ENCODE measurements around the gene ZNF512.

DNA sequence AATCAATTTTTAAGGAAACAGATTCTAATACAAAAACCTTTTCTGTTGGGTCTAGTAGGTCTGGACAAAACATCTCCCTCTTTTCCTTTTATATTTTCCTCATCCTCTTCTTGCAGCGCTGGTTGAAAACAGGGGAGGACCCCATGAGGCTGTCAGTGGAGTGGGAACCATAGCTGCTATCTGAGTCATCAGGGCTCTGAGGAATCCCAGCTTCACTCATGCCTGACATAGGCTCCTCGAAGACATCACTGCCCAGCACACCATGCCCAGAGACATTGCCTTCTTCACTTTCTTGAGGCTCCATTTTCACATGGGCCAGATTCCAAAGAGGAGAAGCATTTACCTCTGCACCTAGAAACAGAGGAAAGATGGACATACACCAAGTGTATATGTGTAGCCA, 70.6 kb downstream of the ZNF512 start:
- no peak for TF ChIP-seq BHLHE40 (IDR thresholded peaks at IDR 0.05; ENCODE audit: low read length)
- no peak for TF ChIP-seq ZNF761 (CRISPR knock-in tag; conservative IDR thresholded peaks at IDR 0.05)
- TF ChIP-seq PHF20 (CRISPR knock-in tag; IDR thresholded peaks at IDR 0.05), result no peak
- no peak for TF ChIP-seq KDM5A (IDR thresholded peaks at IDR 0.05; ENCODE audit: borderline replicate concordance, low read length)
- TF ChIP-seq FOXA1 (IDR thresholded peaks at IDR 0.05), result no peak
- TF ChIP-seq FOXA1 (CRISPR knock-in tag; IDR thresholded peaks at IDR 0.05), result no peak
- TF ChIP-seq, protein P1, sequence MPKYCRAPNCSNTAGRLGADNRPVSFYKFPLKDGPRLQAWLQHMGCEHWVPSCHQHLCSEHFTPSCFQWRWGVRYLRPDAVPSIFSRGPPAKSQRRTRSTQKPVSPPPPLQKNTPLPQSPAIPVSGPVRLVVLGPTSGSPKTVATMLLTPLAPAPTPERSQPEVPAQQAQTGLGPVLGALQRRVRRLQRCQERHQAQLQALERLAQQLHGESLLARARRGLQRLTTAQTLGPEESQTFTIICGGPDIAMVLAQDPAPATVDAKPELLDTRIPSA (CRISPR knock-in tag; IDR thresholded peaks at IDR 0.05; ENCODE audit: borderline replicate concordance), result no peak
- no peak for TF ChIP-seq ZNF12 (CRISPR knock-in tag; IDR thresholded peaks at IDR 0.05)
- TF ChIP-seq, protein P2, sequence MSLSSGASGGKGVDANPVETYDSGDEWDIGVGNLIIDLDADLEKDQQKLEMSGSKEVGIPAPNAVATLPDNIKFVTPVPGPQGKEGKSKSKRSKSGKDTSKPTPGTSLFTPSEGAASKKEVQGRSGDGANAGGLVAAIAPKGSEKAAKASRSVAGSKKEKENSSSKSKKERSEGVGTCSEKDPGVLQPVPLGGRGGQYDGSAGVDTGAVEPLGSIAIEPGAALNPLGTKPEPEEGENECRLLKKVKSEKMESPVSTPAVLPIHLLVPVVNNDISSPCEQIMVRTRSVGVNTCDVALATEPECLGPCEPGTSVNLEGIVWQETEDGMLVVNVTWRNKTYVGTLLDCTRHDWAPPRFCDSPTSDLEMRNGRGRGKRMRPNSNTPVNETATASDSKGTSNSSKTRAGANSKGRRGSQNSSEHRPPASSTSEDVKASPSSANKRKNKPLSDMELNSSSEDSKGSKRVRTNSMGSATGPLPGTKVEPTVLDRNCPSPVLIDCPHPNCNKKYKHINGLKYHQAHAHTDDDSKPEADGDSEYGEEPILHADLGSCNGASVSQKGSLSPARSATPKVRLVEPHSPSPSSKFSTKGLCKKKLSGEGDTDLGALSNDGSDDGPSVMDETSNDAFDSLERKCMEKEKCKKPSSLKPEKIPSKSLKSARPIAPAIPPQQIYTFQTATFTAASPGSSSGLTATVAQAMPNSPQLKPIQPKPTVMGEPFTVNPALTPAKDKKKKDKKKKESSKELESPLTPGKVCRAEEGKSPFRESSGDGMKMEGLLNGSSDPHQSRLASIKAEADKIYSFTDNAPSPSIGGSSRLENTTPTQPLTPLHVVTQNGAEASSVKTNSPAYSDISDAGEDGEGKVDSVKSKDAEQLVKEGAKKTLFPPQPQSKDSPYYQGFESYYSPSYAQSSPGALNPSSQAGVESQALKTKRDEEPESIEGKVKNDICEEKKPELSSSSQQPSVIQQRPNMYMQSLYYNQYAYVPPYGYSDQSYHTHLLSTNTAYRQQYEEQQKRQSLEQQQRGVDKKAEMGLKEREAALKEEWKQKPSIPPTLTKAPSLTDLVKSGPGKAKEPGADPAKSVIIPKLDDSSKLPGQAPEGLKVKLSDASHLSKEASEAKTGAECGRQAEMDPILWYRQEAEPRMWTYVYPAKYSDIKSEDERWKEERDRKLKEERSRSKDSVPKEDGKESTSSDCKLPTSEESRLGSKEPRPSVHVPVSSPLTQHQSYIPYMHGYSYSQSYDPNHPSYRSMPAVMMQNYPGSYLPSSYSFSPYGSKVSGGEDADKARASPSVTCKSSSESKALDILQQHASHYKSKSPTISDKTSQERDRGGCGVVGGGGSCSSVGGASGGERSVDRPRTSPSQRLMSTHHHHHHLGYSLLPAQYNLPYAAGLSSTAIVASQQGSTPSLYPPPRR (CRISPR knock-in tag; IDR thresholded peaks at IDR 0.05; ENCODE audit: borderline replicate concordance), result no peak
